OCI-LY7 (cell line): ENCODE data around the gene ZNF587B. TPM values are rescaled to one million over a fixed set of nuclear protein-coding genes. Genes with fewer than 3 reads are reported as not detected.
"Not testable (repeated sequence)": the region's sequence is repeated elsewhere in the genome, so short reads cannot be mapped to it uniquely, and the experiment has no call there.

ENCODE experiments used
- BruUV-seq: library from RNA; stranded (reverse); fragments of 400-500 nt; replicated peaks from 2 replicates; lab custom pipeline; 2021; lab: Mats Ljungman, UMichigan
- CTCF ChIA-PET: fragments of 300-600 bp; sonication (Branson Sonifier 250); formaldehyde crosslinking; loops from one replicate; lab custom pipeline; 2022; ENCODE audit warnings: antibody characterized with exemption; ENCODE audit not compliant: unreplicated experiment; lab: Charles Lee
- POLR2A ChIA-PET: fragments of 300-600 bp; sonication (Branson Sonifier 250); formaldehyde crosslinking; loops from one replicate; lab custom pipeline; 2022; ENCODE audit warnings: antibody characterized with exemption; lab: Charles Lee
- DNase-seq: peaks from one replicate; pipeline ENCODE4 v3.0.0-alpha.2; 2015; ENCODE audit warnings: low spot score
- H2AFZ ChIP-seq: fragments of 200-600 bp; sonication (generic), shearing (Covaris generic); 2 replicates; pipeline ENCODE4 v1.6.1; 2014; ENCODE audit warnings: mild to moderate bottlenecking, antibody characterized with exemption, low read length, moderate library complexity
- H3K27ac ChIP-seq: fragments of 200-600 bp; sonication (generic); 2 replicates; pipeline ENCODE4 v1.5.1; 2014; ENCODE audit warnings: mixed run types, low read depth, mild to moderate bottlenecking, moderate library complexity, low read length, inconsistent platforms; ENCODE audit not compliant: poor library complexity, severe bottlenecking
- H3K36me3 ChIP-seq: fragments of 200-600 bp; sonication (generic); 2 replicates; pipeline ENCODE4 v1.6.1; 2014; ENCODE audit warnings: mild to moderate bottlenecking, antibody characterized with exemption, low read length, moderate library complexity, mixed read lengths; ENCODE audit not compliant: insufficient read depth
- H3K4me1 ChIP-seq: fragments of 200-600 bp; sonication (generic); 2 replicates; pipeline ENCODE4 v1.5.1; 2014; ENCODE audit warnings: mild to moderate bottlenecking, low read length; ENCODE audit not compliant: insufficient read depth, poor library complexity, severe bottlenecking
- H3K4me2 ChIP-seq: fragments of 200-600 bp; sonication (generic); 2 replicates; pipeline ENCODE4 v1.6.1; 2014; ENCODE audit warnings: mild to moderate bottlenecking, low read length
- H3K4me3 ChIP-seq: fragments of 200-600 bp; sonication (generic); 2 replicates; pipeline ENCODE4 v1.5.1; 2014; ENCODE audit warnings: mild to moderate bottlenecking, low read depth, low read length; ENCODE audit not compliant: poor library complexity, severe bottlenecking
- H3K79me2 ChIP-seq: fragments of 200-600 bp; sonication (generic); 2 replicates; pipeline ENCODE4 v1.6.1; 2016; ENCODE audit warnings: low read depth, mild to moderate bottlenecking, low read length, moderate library complexity, mixed read lengths; ENCODE audit not compliant: insufficient read depth
- H3K9me2 ChIP-seq: fragments of 200-600 bp; sonication (generic); 2 replicates; pipeline ENCODE4 v1.6.1; 2016; ENCODE audit warnings: mild to moderate bottlenecking, low read length, mixed read lengths; ENCODE audit not compliant: insufficient read depth
- H3K9me3 ChIP-seq: fragments of 200-600 bp; sonication (generic); 2 replicates; pipeline ENCODE4 v1.6.1; 2014; ENCODE audit warnings: mild to moderate bottlenecking, mixed run types, low read length, mixed read lengths
- H4K20me1 ChIP-seq: fragments of 200-600 bp; sonication (generic); 2 replicates; pipeline ENCODE4 v1.6.1; 2014; ENCODE audit warnings: mild to moderate bottlenecking, antibody characterized with exemption, low read length, moderate library complexity, mixed read lengths; ENCODE audit not compliant: insufficient read depth
- EZH2phosphoT487 ChIP-seq: fragments of 200-600 bp; sonication (generic); IDR thresholded peaks from 2 replicates; pipeline ENCODE4 v1.6.1; 2018; ENCODE audit warnings: low read depth, borderline replicate concordance, mild to moderate bottlenecking, mixed run types, antibody characterized with exemption, low read length, moderate library complexity, mixed read lengths
- intact Hi-C: fragments of 100-400 bp; cut with micrococcal nuclease; formaldehyde crosslinking; loops from one replicate; pipeline ENCODE4 v1.10.0; 2022; ENCODE audit not compliant: unreplicated experiment
- total RNA-seq, 2 experiments: library from RNA; depleted of rRNA in 1 of 2; stranded (reverse); fragments of >200 nt in 1 of 2; shearing (Covaris generic) in 1 of 2; gene quantifications; 2 replicates each; pipeline ENCODE4 v1.2.3, GENCODE V29; 2014 to 2022
- TF ChIP-seq, protein P1 (sequence below): fragments of 200-600 bp; sonication (generic); conservative IDR thresholded peaks from 2 replicates; pipeline ENCODE4 v1.5.1; 2014; ENCODE audit warnings: mild to moderate bottlenecking, antibody characterized with exemption, low read length, moderate library complexity, mixed read lengths

Gene ZNF587B
- total RNA-seq, 2 experiments from 2014 or later, result 20.2 to 25.8 TPM

DNA sequence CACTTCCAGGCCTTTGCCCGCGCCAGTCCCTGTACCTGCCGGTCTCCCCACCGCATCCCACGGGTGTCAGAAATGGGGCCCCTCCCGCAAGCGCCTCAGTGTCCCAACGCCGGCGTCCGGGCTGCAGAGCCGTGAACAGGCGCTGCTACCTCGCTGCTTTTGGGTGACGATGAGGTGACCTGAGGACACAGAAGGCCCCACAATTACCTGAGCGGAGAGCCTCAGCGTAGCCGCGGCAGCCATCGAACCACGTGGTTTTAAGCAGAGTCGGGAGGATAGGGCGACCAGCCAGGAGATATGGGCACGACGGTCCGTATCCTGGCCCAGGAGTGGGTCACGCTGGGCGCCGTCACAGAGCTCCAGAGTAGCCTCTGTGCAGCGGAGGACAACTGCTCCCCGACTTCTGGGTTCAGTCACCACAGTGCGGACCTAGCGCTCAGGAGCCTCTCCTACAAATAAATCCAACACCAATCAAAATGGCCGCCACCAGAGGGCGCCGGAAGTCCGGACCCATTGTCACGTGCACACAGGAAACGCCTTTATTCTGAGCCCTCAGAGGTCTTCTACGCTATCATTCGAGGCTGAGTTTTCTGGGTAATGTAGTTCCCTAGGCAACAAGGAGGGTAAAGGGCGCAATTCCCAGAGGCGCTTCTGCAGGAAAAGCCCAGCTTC, 58.6 kb downstream of the ZNF587B start, which contains the start of gene ZNF814:
ZNF814 (minus strand) TSS at position 478 of the 672 bp plus-strand sequence; CDS start at position 243, 235 bp downstream.
- peak; percentile 92 for DNase-seq
- Histone ChIP-seq H4K20me1 (no peaks in the 10 kb centered on the region), H3K79me2 (peaks cover 51% of the 10 kb centered on the region), H3K4me2 (peak within 1 kb of the TSS; percentile 71), H3K4me3 (peak within 1 kb of the TSS; percentile 93), H3K36me3 (peaks cover 40% of the 10 kb centered on the region), H3K4me1 (peaks cover 13% of the 10 kb centered on the region), H2AFZ (peak within 1 kb of the TSS; percentile 94), H3K27ac (peak within 1 kb of the TSS; percentile 41), H3K9me2 (no peaks in the 10 kb centered on the region), H3K9me3 (no peaks in the 10 kb centered on the region)
- TF ChIP-seq, protein P1, sequence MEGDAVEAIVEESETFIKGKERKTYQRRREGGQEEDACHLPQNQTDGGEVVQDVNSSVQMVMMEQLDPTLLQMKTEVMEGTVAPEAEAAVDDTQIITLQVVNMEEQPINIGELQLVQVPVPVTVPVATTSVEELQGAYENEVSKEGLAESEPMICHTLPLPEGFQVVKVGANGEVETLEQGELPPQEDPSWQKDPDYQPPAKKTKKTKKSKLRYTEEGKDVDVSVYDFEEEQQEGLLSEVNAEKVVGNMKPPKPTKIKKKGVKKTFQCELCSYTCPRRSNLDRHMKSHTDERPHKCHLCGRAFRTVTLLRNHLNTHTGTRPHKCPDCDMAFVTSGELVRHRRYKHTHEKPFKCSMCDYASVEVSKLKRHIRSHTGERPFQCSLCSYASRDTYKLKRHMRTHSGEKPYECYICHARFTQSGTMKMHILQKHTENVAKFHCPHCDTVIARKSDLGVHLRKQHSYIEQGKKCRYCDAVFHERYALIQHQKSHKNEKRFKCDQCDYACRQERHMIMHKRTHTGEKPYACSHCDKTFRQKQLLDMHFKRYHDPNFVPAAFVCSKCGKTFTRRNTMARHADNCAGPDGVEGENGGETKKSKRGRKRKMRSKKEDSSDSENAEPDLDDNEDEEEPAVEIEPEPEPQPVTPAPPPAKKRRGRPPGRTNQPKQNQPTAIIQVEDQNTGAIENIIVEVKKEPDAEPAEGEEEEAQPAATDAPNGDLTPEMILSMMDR, result peak; percentile 48
- no peak for TF ChIP-seq EZH2phosphoT487
- no TSS peak for BruUV-seq
- ChIA-PET POLR2A (no interaction called here), CTCF (no interaction called here)
- intact Hi-C loops, result no loop called here

DNA sequence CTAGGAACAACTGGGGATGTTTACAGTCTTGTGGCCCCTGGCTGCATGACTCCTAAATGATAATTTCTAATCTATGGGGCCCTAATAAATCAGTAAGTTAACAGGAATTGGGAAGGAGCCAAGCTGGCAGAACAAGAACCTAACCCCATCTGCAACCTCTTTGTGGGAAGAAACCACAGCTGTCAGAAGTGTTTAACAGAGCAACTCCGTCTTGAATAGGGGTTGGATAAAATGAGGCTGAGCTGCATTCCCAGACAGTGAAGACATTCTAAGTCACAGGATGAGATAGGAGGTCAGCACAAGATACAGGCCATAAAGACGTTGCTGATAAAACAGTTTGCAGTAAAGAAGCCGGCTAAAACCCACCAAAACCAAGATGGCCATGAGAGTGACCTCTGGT, 60.6 kb downstream of the ZNF587B start:
- POLR2A ChIA-PET, H3K9me2 ChIP-seq, H3K4me2 ChIP-seq, BruUV-seq, intact Hi-C loops, H3K9me3 ChIP-seq, H3K27ac ChIP-seq, H3K4me3 ChIP-seq, H2AFZ ChIP-seq, H4K20me1 ChIP-seq, DNase-seq, CTCF ChIA-PET: not testable (repeated sequence)
- H3K79me2 ChIP-seq, result peaks cover 31% of the 10 kb centered on the region
- peaks cover 13% of the 10 kb centered on the region for H3K4me1 ChIP-seq
- peaks cover 20% of the 10 kb centered on the region for H3K36me3 ChIP-seq

Other genes with a start within 250 kb of the ZNF587B start
- gene ZIK1, start 246.2 kb upstream of the ZNF587B start, total RNA-seq (2014; rRNA removed; shearing (Covaris generic)), result 0.47 and 0.98 TPM in 2 replicates
- gene ZIK1, start 246.2 kb upstream of the ZNF587B start, total RNA-seq (2022), result not detected in 2 replicates
- gene ZNF530, start 230.4 kb upstream of the ZNF587B start, total RNA-seq (2014; rRNA removed; shearing (Covaris generic)), result 6.2 and 13.4 TPM in 2 replicates
- gene ZNF530, start 230.4 kb upstream of the ZNF587B start, total RNA-seq (2022), result 7.7 and 8.0 TPM in 2 replicates
- gene ZNF134, start 216.1 kb upstream of the ZNF587B start, total RNA-seq (2014; rRNA removed; shearing (Covaris generic)), result 11.1 and 19.9 TPM in 2 replicates
- 7.7 and 11.0 TPM in 2 replicates for gene ZNF134, start 216.1 kb upstream of the ZNF587B start, total RNA-seq (2022)
- 12.1 and 19.0 TPM in 2 replicates for gene ZNF211, start 197.1 kb upstream of the ZNF587B start, total RNA-seq (2014; rRNA removed; shearing (Covaris generic))
- gene ZNF211, start 197.1 kb upstream of the ZNF587B start, total RNA-seq (2022), result 10.5 and 15.2 TPM in 2 replicates
- gene ZSCAN4, start 161.4 kb upstream of the ZNF587B start, total RNA-seq (2014; rRNA removed; shearing (Covaris generic)), result not detected in 2 replicates
- not detected in 2 replicates for gene ZSCAN4, start 161.4 kb upstream of the ZNF587B start, total RNA-seq (2022)
- gene ZNF551, start 148.3 kb upstream of the ZNF587B start, total RNA-seq (2014; rRNA removed; shearing (Covaris generic)), result 14.2 and 21.3 TPM in 2 replicates
- gene ZNF551, start 148.3 kb upstream of the ZNF587B start, total RNA-seq (2022), result 10.5 and 12.0 TPM in 2 replicates
- gene ZNF154, start 121.1 kb upstream of the ZNF587B start, total RNA-seq (2014; rRNA removed; shearing (Covaris generic)), result not detected in 2 replicates
- gene ZNF154, start 121.1 kb upstream of the ZNF587B start, total RNA-seq (2022), result not detected in 2 replicates
- gene ZNF671, start 102.7 kb upstream of the ZNF587B start, total RNA-seq (2014; rRNA removed; shearing (Covaris generic)), result 9.2 and 10.8 TPM in 2 replicates
- gene ZNF671, start 102.7 kb upstream of the ZNF587B start, total RNA-seq (2022), result 9.8 and 11.4 TPM in 2 replicates
- gene ZNF776, start 83.5 kb upstream of the ZNF587B start, total RNA-seq (2014; rRNA removed; shearing (Covaris generic)), result 17.3 and 36.0 TPM in 2 replicates
- 19.6 and 20.6 TPM in 2 replicates for gene ZNF776, start 83.5 kb upstream of the ZNF587B start, total RNA-seq (2022)
- 19.7 and 21.6 TPM in 2 replicates for gene ZNF586, start 60.6 kb upstream of the ZNF587B start, total RNA-seq (2014; rRNA removed; shearing (Covaris generic))
- gene ZNF586, start 60.6 kb upstream of the ZNF587B start, total RNA-seq (2022), result 23.8 and 25.2 TPM in 2 replicates
- gene ZNF552, start 15.4 kb upstream of the ZNF587B start, total RNA-seq (2014; rRNA removed; shearing (Covaris generic)), result 8.6 and 10.2 TPM in 2 replicates
- 11.4 and 12.5 TPM in 2 replicates for gene ZNF552, start 15.4 kb upstream of the ZNF587B start, total RNA-seq (2022)
- 22.7 and 25.0 TPM in 2 replicates for gene ZNF587, start 19.6 kb downstream of the ZNF587B start, total RNA-seq (2014; rRNA removed; shearing (Covaris generic))
- gene ZNF587, start 19.6 kb downstream of the ZNF587B start, total RNA-seq (2022), result 45.9 and 52.5 TPM in 2 replicates
- 27.4 and 30.4 TPM in 2 replicates for gene ZNF814, start 58.7 kb downstream of the ZNF587B start, total RNA-seq (2014; rRNA removed; shearing (Covaris generic))
- gene ZNF814, start 58.7 kb downstream of the ZNF587B start, total RNA-seq (2022), result 42.6 and 50.1 TPM in 2 replicates
- 21.4 and 28.6 TPM in 2 replicates for gene ZNF417, start 86.3 kb downstream of the ZNF587B start, total RNA-seq (2014; rRNA removed; shearing (Covaris generic))
- gene ZNF417, start 86.3 kb downstream of the ZNF587B start, total RNA-seq (2022), result 20.6 and 24.0 TPM in 2 replicates
- 0.57 and 2.1 TPM in 2 replicates for gene ZNF418, start 105.1 kb downstream of the ZNF587B start, total RNA-seq (2014; rRNA removed; shearing (Covaris generic))
- gene ZNF418, start 105.1 kb downstream of the ZNF587B start, total RNA-seq (2022), result 1.5 and 1.7 TPM in 2 replicates
- gene ZNF256, start 117.4 kb downstream of the ZNF587B start, total RNA-seq (2014; rRNA removed; shearing (Covaris generic)), result 4.6 and 5.7 TPM in 2 replicates
- gene ZNF256, start 117.4 kb downstream of the ZNF587B start, total RNA-seq (2022), result 9.0 and 13.6 TPM in 2 replicates
- gene C19orf18, start 144.2 kb downstream of the ZNF587B start, total RNA-seq (2014; rRNA removed; shearing (Covaris generic)), result not detected in 2 replicates
- gene C19orf18, start 144.2 kb downstream of the ZNF587B start, total RNA-seq (2022), result not detected in 2 replicates
- gene ZNF606, start 172.5 kb downstream of the ZNF587B start, total RNA-seq (2014; rRNA removed; shearing (Covaris generic)), result 1.3 and 2.1 TPM in 2 replicates
- gene ZNF606, start 172.5 kb downstream of the ZNF587B start, total RNA-seq (2022), result 3.2 and 4.3 TPM in 2 replicates
- gene ZSCAN1, start 203.7 kb downstream of the ZNF587B start, total RNA-seq (2014; rRNA removed; shearing (Covaris generic)), result not detected in 2 replicates
- not detected in 2 replicates for gene ZSCAN1, start 203.7 kb downstream of the ZNF587B start, total RNA-seq (2022)
- not detected in 2 replicates for gene ZNF135, start 229.0 kb downstream of the ZNF587B start, total RNA-seq (2014; rRNA removed; shearing (Covaris generic))
- gene ZNF135, start 229.0 kb downstream of the ZNF587B start, total RNA-seq (2022), result not detected in 2 replicates